Endothelial cell of umbilical vein (primary cell): Measurements from ENCODE around the gene MIA2.

Experiments
- EZH2 ChIP-seq: IDR thresholded peaks from 2 replicates; pipeline ENCODE4 v1.6.1; 2012; ENCODE audit warnings: borderline replicate concordance, low read depth, mild to moderate bottlenecking, moderate library complexity, low read length, inconsistent platforms; ENCODE audit not compliant: severe bottlenecking
- GATA2 ChIP-seq: IDR thresholded peaks from 2 replicates; pipeline ENCODE4 v1.7.0; 2011; ENCODE audit warnings: low read depth, mild to moderate bottlenecking, moderate library complexity, mixed read lengths, low read length; ENCODE audit not compliant: insufficient read length, insufficient read depth
- POLR2A ChIP-seq: IDR thresholded peaks from 2 replicates; pipeline ENCODE4 v1.6.1; 2012; ENCODE audit warnings: low read depth, mild to moderate bottlenecking, control low read depth, low read length
- POLR2AphosphoS5 ChIP-seq: IDR thresholded peaks from 2 replicates; pipeline ENCODE4 v1.6.1; 2012; ENCODE audit warnings: low read depth, mild to moderate bottlenecking, control low read depth, low read length, moderate library complexity; ENCODE audit not compliant: insufficient read depth
- TF ChIP-seq, protein P1 (sequence below), 2 donors: IDR thresholded peaks; 1 replicate in 1 of 2; 2 replicates in 1 of 2; pipeline ENCODE4 v1.5.1; 2011; ENCODE audit warnings: low read length in 2 of 2, mild to moderate bottlenecking in 2 of 2, moderate library complexity in 2 of 2, control low read depth in 1 of 2, inconsistent platforms in 1 of 2, low read depth in 1 of 2; ENCODE audit not compliant: insufficient read depth in 1 of 2; ENCODE audit errors: extremely low read depth in 1 of 2
- TF ChIP-seq, protein P2 (sequence below): IDR thresholded peaks from 2 replicates; pipeline ENCODE4 v1.6.1; 2011; ENCODE audit not compliant: insufficient read depth, insufficient read length

DNA sequence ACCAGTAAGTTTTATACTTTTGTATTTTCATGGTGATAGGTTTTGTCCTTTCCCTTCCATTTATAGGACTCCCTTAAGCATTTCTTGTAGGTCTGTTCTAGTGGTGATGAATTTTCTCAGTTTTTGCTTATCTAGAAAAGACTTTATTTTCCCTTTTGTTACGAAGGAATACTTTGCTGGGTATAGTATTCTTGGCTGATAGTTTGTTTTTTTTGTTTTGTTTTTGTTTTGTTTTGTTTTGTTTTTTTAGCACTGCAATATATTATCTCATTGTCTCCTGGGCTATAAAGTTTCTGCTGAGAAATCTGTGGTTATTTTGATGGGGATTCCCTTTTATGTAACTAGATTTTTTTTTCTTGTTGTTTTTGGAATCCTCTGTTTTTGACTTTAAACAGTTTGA is 130.8 kb downstream of the MIA2 start:
- TF ChIP-seq POLR2A (no peak), POLR2AphosphoS5 (no peak), EZH2 (no peak), GATA2 (no peak)
- TF ChIP-seq, protein P1, sequence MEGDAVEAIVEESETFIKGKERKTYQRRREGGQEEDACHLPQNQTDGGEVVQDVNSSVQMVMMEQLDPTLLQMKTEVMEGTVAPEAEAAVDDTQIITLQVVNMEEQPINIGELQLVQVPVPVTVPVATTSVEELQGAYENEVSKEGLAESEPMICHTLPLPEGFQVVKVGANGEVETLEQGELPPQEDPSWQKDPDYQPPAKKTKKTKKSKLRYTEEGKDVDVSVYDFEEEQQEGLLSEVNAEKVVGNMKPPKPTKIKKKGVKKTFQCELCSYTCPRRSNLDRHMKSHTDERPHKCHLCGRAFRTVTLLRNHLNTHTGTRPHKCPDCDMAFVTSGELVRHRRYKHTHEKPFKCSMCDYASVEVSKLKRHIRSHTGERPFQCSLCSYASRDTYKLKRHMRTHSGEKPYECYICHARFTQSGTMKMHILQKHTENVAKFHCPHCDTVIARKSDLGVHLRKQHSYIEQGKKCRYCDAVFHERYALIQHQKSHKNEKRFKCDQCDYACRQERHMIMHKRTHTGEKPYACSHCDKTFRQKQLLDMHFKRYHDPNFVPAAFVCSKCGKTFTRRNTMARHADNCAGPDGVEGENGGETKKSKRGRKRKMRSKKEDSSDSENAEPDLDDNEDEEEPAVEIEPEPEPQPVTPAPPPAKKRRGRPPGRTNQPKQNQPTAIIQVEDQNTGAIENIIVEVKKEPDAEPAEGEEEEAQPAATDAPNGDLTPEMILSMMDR (IDR thresholded peaks at IDR 0.05; ENCODE audit: extremely low read depth in 1 of 2, insufficient read depth in 1 of 2, low read depth in 1 of 2, low read length in 2 of 2), result no peak
- TF ChIP-seq, protein P2, sequence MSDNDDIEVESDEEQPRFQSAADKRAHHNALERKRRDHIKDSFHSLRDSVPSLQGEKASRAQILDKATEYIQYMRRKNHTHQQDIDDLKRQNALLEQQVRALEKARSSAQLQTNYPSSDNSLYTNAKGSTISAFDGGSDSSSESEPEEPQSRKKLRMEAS, result no peak
